ENCODE results near the gene PF4V1. TPM values are rescaled to one million over a fixed set of nuclear protein-coding genes. Genes with fewer than 3 reads are reported as not detected.

PF4V1 gene
- total RNA-seq, 2 experiments from 2014 or later, result not detected

- no peak overlapping the region for H3K4me3 Mint-ChIP-seq
- intact Hi-C loops (cut with DNase I, micrococcal nuclease), result no loop called here
- no peak for ATAC-seq
Measured at GRCh38 chr4:73850261-73850970, 2.7 kb upstream of the PF4V1 start.

DNA sequence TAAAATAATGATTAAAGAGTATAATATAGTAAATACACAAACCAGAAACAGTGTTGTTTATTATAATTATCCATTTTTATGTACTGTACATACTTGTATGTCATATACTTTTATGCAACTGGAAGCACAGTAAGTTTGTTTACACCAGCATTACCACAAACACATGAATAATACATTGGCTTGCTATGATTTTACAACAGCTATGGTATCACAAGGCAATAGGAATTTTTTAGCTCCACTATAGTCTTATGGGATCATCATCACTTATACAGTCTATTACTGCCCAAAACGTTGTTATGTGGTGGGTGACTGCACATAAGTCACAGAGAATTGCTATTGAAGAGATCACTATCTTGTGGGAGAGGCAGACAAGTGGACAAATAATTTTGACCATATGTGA is 1.8 kb upstream of the PF4V1 start:
- intact Hi-C loops (cut with DNase I, micrococcal nuclease), result no loop called here
- ChIA-PET POLR2A (no interaction called here), CTCF (interaction anchor here (0.6 kb wide), 1 partner anchor 519 kb away, joined by 4 read pairs; no protein-coding TSS in a partner anchor)
- ATAC-seq (no peak), DNase-seq (no peak)
- H3K36me3 Mint-ChIP-seq (ENCODE audit: low read depth), result no peaks in the 10 kb centered on the region
- H3K4me3 Mint-ChIP-seq, result no peak overlapping the region
- H3K27ac Mint-ChIP-seq, result no peak overlapping the region
- peaks cover 4% of the 10 kb centered on the region for H3K27me3 Mint-ChIP-seq
- H3K9me3 Mint-ChIP-seq (ENCODE audit: low read depth), result no peaks in the 10 kb centered on the region
- H3K4me1 Mint-ChIP-seq, result no peaks in the 10 kb centered on the region

More at GRCh38 chr4:73850261-73850970, 2.7 kb upstream of the PF4V1 start:
- Mint-ChIP-seq H3K36me3 (ENCODE audit: low read depth) (no peaks in the 10 kb centered on the region), H3K27ac (no peak overlapping the region), H3K27me3 (peaks cover 4% of the 10 kb centered on the region), H3K9me3 (ENCODE audit: low read depth) (no peaks in the 10 kb centered on the region), H3K4me1 (no peaks in the 10 kb centered on the region)
- DNase-seq, result no peak
- CTCF ChIA-PET, result no interaction called here
- POLR2A ChIA-PET, result no interaction called here

DNA sequence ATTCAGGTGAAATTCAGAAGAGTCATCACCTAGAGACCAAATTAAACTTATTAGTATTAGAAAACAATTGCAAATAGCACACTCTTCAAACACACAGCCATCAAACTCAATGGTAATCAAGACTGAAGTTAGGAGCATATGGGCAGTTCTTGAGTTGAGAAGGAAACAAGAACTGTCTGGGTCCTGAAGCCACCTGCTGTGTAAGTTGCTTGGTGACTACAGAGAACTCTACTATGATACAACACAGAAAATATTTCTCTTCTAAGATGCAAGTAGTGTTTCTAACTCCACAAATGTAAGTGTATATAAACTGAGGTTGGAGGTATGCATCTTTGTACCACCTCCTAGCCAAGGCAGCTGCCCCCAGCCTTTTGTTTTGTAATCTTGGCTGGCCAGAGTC is 325 bp upstream of the PF4V1 start:
- intact Hi-C loops (cut with DNase I, micrococcal nuclease), result no loop called here
- no peaks in the 10 kb centered on the region for H3K9me3 Mint-ChIP-seq (ENCODE audit: low read depth)
- H3K36me3 Mint-ChIP-seq (ENCODE audit: low read depth), result no peaks in the 10 kb centered on the region
- H3K27me3 Mint-ChIP-seq, result peaks cover 4% of the 10 kb centered on the region
- ChIA-PET POLR2A (no interaction called here), CTCF (no interaction called here)
- no peak overlapping the region for H3K27ac Mint-ChIP-seq
- H3K4me3 Mint-ChIP-seq, result no peak overlapping the region
- ATAC-seq, result no peak
- no peaks in the 10 kb centered on the region for H3K4me1 Mint-ChIP-seq
- no peak for DNase-seq

- no peak overlapping the region for H3K27ac Mint-ChIP-seq
- no peaks in the 10 kb centered on the region for H3K9me3 Mint-ChIP-seq (ENCODE audit: low read depth)
- H3K4me1 Mint-ChIP-seq, result no peaks in the 10 kb centered on the region
- intact Hi-C loops (cut with DNase I, micrococcal nuclease), result no loop called here
- no peak overlapping the region for H3K4me3 Mint-ChIP-seq
- H3K36me3 Mint-ChIP-seq (ENCODE audit: low read depth), result no peaks in the 10 kb centered on the region
- peaks cover 4% of the 10 kb centered on the region for H3K27me3 Mint-ChIP-seq
- DNase-seq (no peak), ATAC-seq (no peak)
- POLR2A ChIA-PET, result no interaction called here
- CTCF ChIA-PET, result no interaction called here
Measured at GRCh38 chr4:73853718-73854473, 800 bp downstream of the PF4V1 start.

- ATAC-seq (no peak), DNase-seq (no peak)
- Mint-ChIP-seq H3K4me1 (no peaks in the 10 kb centered on the region), H3K36me3 (ENCODE audit: low read depth) (no peaks in the 10 kb centered on the region), H3K27ac (no peak overlapping the region), H3K4me3 (no peak overlapping the region), H3K9me3 (ENCODE audit: low read depth) (no peaks in the 10 kb centered on the region), H3K27me3 (peaks cover 2% of the 10 kb centered on the region)
- intact Hi-C loops (cut with DNase I, micrococcal nuclease), result no loop called here
- ChIA-PET CTCF (no interaction called here), POLR2A (no interaction called here)
Measured at GRCh38 chr4:73855406-73855805, 2.3 kb downstream of the PF4V1 start.

GRCh38 chr4:73856518-73856917 is 3.4 kb downstream of the PF4V1 start:
- ATAC-seq (no peak), DNase-seq (no peak)
- intact Hi-C loops (cut with DNase I, micrococcal nuclease), result no loop called here
- H3K36me3 Mint-ChIP-seq (ENCODE audit: low read depth), result no peaks in the 10 kb centered on the region
- POLR2A ChIA-PET, result no interaction called here
- H3K4me1 Mint-ChIP-seq, result no peaks in the 10 kb centered on the region
- peaks cover 2% of the 10 kb centered on the region for H3K27me3 Mint-ChIP-seq
- no peaks in the 10 kb centered on the region for H3K9me3 Mint-ChIP-seq (ENCODE audit: low read depth)
- H3K27ac Mint-ChIP-seq, result no peak overlapping the region
- H3K4me3 Mint-ChIP-seq, result no peak overlapping the region
- CTCF ChIA-PET, result no interaction called here

DNA sequence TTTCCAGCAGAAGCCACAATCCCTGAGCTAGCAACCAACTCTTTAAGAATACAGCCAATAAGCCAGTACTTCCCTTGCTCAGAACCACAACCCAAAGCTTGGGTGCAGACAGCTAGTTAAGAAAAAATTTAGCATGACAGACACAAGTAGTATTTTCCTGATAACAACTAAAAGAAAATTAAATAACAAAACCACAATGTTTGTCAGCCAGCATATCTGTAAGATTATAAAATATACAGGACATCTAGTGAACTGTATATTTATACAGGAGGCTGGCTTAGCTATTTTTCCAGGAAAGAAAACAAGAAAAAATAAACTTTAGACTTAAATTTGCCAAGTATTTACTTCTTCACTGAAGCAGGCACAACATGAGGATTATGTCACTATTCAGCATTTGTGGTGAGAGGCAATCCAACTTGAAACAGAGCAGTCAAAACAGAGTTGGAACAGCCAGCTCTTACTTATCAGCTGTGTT is 6.6 kb downstream of the PF4V1 start:
- H3K4me1 Mint-ChIP-seq, result no peaks in the 10 kb centered on the region
- CTCF ChIA-PET, result no interaction called here
- ATAC-seq (no peak), DNase-seq (no peak)
- no peak overlapping the region for H3K4me3 Mint-ChIP-seq
- H3K9me3 Mint-ChIP-seq (ENCODE audit: low read depth), result no peaks in the 10 kb centered on the region
- intact Hi-C loops (cut with DNase I, micrococcal nuclease), result loop anchor here in 1 of 2 experiments (10.0 kb wide), 1 partner anchor 195 kb away; no protein-coding TSS in a partner anchor
- H3K36me3 Mint-ChIP-seq (ENCODE audit: low read depth), result no peaks in the 10 kb centered on the region
- H3K27ac Mint-ChIP-seq, result no peak overlapping the region
- H3K27me3 Mint-ChIP-seq, result no peaks in the 10 kb centered on the region
- POLR2A ChIA-PET, result no interaction called here

DNA sequence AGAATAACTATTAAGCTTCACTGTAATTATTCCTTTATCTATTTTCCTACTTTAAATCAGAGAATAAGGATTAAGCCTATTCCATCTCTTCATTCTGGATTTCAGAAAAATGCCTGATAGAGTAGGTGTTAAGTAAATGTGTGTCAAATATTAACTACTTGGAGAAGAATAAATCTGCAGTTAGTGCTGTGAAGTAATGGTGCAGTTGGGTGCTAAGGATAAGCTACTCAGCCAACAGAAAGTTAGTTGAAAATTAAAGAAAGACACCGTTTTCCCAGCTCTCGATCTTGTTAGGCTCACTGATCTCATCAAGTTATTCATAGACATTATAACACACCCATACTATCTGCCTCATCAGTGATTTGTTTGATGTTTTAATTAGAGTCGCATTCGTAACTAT is 7.1 kb downstream of the PF4V1 start:
- no peaks in the 10 kb centered on the region for H3K9me3 Mint-ChIP-seq (ENCODE audit: low read depth)
- intact Hi-C loops (cut with DNase I, micrococcal nuclease), result loop anchor here in 1 of 2 experiments (10.0 kb wide), 1 partner anchor 195 kb away; no protein-coding TSS in a partner anchor
- H3K27me3 Mint-ChIP-seq, result peaks cover 2% of the 10 kb centered on the region
- no peak overlapping the region for H3K4me3 Mint-ChIP-seq
- DNase-seq (no peak), ATAC-seq (no peak)
- no peaks in the 10 kb centered on the region for H3K36me3 Mint-ChIP-seq (ENCODE audit: low read depth)
- ChIA-PET CTCF (no interaction called here), POLR2A (no interaction called here)
- no peaks in the 10 kb centered on the region for H3K4me1 Mint-ChIP-seq
- H3K27ac Mint-ChIP-seq, result no peak overlapping the region

DNA sequence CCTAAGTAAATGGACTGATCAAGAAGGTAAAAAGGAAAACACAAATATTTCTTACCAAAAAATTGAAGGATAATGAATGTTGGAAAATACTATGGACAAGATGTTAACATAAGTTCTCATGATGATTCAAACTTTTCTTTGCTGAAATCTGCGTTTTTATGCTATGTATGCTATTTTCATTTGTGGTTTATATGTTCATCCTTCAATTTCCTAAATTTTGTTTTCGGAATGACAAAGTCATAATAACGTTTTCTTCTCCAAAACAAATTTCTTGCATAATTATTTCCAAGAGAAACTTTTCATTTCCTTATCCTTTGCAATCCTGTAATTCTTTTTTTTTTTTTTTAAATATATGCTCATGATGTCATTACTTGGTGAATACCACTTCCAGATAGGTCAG is 7.8 kb downstream of the PF4V1 start:
- Mint-ChIP-seq H3K4me3 (no peak overlapping the region), H3K4me1 (no peaks in the 10 kb centered on the region), H3K27me3 (peaks cover 5% of the 10 kb centered on the region), H3K9me3 (ENCODE audit: low read depth) (no peaks in the 10 kb centered on the region), H3K27ac (no peak overlapping the region), H3K36me3 (ENCODE audit: low read depth) (no peaks in the 10 kb centered on the region)
- ChIA-PET CTCF (no interaction called here), POLR2A (no interaction called here)
- intact Hi-C loops (cut with DNase I, micrococcal nuclease), result loop anchor here in 1 of 2 experiments (10.0 kb wide), 1 partner anchor 196 kb away; no protein-coding TSS in a partner anchor
- ATAC-seq (no peak), DNase-seq (no peak)

GRCh38 chr4:73862322-73862721 is 9.2 kb downstream of the PF4V1 start:
- no peak overlapping the region for H3K4me3 Mint-ChIP-seq
- H3K27me3 Mint-ChIP-seq, result peaks cover 5% of the 10 kb centered on the region
- no peak overlapping the region for H3K27ac Mint-ChIP-seq
- no peaks in the 10 kb centered on the region for H3K9me3 Mint-ChIP-seq (ENCODE audit: low read depth)
- no peak for ATAC-seq
- intact Hi-C loops (cut with DNase I, micrococcal nuclease), result loop anchor here in 1 of 2 experiments (10.0 kb wide), 1 partner anchor 198 kb away; no protein-coding TSS in a partner anchor
- no peaks in the 10 kb centered on the region for H3K4me1 Mint-ChIP-seq
- POLR2A ChIA-PET, result no interaction called here
- H3K36me3 Mint-ChIP-seq (ENCODE audit: low read depth), result no peaks in the 10 kb centered on the region
- CTCF ChIA-PET, result interaction anchor here (1.2 kb wide), 1 partner anchor 22 kb away, joined by 3 read pairs; no protein-coding TSS in a partner anchor
- no peak for DNase-seq

DNA sequence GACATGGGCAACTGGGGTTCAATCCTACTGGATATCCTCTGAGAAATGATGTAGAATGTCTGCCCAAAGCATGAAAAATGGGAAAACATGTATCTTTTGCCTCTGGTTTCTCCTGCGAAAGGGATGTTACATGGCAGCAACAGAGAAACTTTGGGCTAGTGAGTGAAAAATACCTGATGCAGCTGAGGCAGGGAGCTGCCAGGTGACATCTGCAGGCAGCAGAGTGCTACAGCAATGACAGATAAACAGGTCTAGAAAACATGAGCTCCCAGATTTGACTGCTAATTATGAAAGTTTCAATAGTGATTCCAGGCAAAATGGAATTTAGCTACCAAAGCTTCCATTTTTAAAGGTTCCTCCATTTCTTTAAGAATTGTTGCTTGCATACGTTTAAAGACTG is 11.3 kb downstream of the PF4V1 start:
- Mint-ChIP-seq H3K4me3 (no peak overlapping the region), H3K9me3 (ENCODE audit: low read depth) (no peaks in the 10 kb centered on the region), H3K4me1 (no peaks in the 10 kb centered on the region), H3K36me3 (ENCODE audit: low read depth) (no peaks in the 10 kb centered on the region), H3K27me3 (peaks cover 19% of the 10 kb centered on the region), H3K27ac (no peak overlapping the region)
- DNase-seq, result no peak
- ChIA-PET CTCF (interaction anchor here (1.0 kb wide), 1 partner anchor 33 kb away, joined by 3 read pairs; no protein-coding TSS in a partner anchor), POLR2A (no interaction called here)
- ATAC-seq, result no peak
- intact Hi-C loops (cut with DNase I, micrococcal nuclease), result loop anchor here in 1 of 2 experiments (10.0 kb wide), 1 partner anchor 200 kb away; no protein-coding TSS in a partner anchor

DNA sequence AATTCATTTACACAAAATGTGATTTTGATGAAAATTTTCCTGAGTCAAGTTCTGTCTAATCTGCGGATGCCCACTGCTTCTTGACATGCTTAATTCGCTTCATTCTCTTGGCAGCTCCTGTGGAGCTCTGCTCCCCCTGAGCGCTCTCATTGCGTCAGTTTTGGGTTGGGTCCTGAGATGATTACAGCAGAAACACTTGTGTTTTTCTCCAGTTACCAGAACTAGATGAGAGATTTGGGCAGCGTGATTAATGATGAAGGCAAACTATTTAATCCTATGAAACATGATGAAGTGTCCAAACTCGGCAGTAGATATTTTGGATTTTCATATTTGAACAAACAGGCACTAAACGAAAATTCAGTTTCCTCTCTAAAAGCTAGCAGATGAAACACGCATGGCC is 11.9 kb downstream of the PF4V1 start:
- Mint-ChIP-seq H3K36me3 (ENCODE audit: low read depth) (no peaks in the 10 kb centered on the region), H3K4me3 (no peak overlapping the region), H3K9me3 (ENCODE audit: low read depth) (no peaks in the 10 kb centered on the region), H3K27ac (no peak overlapping the region), H3K27me3 (peaks cover 24% of the 10 kb centered on the region), H3K4me1 (no peaks in the 10 kb centered on the region)
- ChIA-PET POLR2A (no interaction called here), CTCF (interaction anchor here (1.0 kb wide), 1 partner anchor 32 kb away, joined by 3 read pairs; no protein-coding TSS in a partner anchor)
- intact Hi-C loops (cut with DNase I, micrococcal nuclease), result loop anchor here in 1 of 2 experiments (10.0 kb wide), 1 partner anchor 200 kb away; no protein-coding TSS in a partner anchor
- DNase-seq (no peak), ATAC-seq (no peak)
